Bronchial epithelial cell (primary cell): ENCODE measurements around the gene KCNIP1. TPM values are rescaled to one million over a fixed set of nuclear protein-coding genes. Genes with fewer than 3 reads are reported as not detected.

Source experiments
- DNase-seq: peaks from one replicate; pipeline ENCODE4 v3.0.0-alpha.2; 2010; ENCODE audit warnings: low read depth
- FAIRE-seq: peaks from 2 replicates; lab custom pipeline; 2011; peaks lifted over from hg19 to GRCh38; lab: Jason Lieb, UNC
- H3K27me3 ChIP-seq: 2 replicates; pipeline ENCODE4 v1.5.1; 2011; ENCODE audit warnings: low read length; ENCODE audit not compliant: control insufficient read depth, insufficient read depth
- H3K36me3 ChIP-seq: 2 replicates; pipeline ENCODE4 v1.5.1; 2011; ENCODE audit warnings: low read length; ENCODE audit not compliant: control insufficient read depth, insufficient read depth
- H3K4me3 ChIP-seq: 2 replicates; pipeline ENCODE4 v1.5.1; 2011; ENCODE audit warnings: mild to moderate bottlenecking, low read depth, low read length, control low read depth
- total RNA-seq: library from RNA; depleted of rRNA; stranded (reverse); fragments of >200 nt; gene quantifications from 2 replicates; pipeline ENCODE4 v1.2.1, GENCODE V29; 2014
- TF ChIP-seq, protein P1 (sequence below): IDR thresholded peaks from 2 replicates; pipeline ENCODE4 v1.5.1; 2011; ENCODE audit warnings: mild to moderate bottlenecking, moderate library complexity, low read length, control low read depth, inconsistent platforms; ENCODE audit not compliant: insufficient read depth, severe bottlenecking

The KCNIP1 gene
- total RNA-seq, 1 donor from 2014 or later: under 0.01 TPM

- Histone ChIP-seq H3K4me3 (no peak overlapping the region), H3K36me3 (no peaks in the 10 kb centered on the region), H3K27me3 (no peaks in the 10 kb centered on the region)
- FAIRE-seq (no peak), DNase-seq (no peak)
- TF ChIP-seq, protein P1, sequence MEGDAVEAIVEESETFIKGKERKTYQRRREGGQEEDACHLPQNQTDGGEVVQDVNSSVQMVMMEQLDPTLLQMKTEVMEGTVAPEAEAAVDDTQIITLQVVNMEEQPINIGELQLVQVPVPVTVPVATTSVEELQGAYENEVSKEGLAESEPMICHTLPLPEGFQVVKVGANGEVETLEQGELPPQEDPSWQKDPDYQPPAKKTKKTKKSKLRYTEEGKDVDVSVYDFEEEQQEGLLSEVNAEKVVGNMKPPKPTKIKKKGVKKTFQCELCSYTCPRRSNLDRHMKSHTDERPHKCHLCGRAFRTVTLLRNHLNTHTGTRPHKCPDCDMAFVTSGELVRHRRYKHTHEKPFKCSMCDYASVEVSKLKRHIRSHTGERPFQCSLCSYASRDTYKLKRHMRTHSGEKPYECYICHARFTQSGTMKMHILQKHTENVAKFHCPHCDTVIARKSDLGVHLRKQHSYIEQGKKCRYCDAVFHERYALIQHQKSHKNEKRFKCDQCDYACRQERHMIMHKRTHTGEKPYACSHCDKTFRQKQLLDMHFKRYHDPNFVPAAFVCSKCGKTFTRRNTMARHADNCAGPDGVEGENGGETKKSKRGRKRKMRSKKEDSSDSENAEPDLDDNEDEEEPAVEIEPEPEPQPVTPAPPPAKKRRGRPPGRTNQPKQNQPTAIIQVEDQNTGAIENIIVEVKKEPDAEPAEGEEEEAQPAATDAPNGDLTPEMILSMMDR: no peak
These were observed 267.7 kb downstream of the KCNIP1 start for GRCh38 chr5:170771496-170771895.

DNA sequence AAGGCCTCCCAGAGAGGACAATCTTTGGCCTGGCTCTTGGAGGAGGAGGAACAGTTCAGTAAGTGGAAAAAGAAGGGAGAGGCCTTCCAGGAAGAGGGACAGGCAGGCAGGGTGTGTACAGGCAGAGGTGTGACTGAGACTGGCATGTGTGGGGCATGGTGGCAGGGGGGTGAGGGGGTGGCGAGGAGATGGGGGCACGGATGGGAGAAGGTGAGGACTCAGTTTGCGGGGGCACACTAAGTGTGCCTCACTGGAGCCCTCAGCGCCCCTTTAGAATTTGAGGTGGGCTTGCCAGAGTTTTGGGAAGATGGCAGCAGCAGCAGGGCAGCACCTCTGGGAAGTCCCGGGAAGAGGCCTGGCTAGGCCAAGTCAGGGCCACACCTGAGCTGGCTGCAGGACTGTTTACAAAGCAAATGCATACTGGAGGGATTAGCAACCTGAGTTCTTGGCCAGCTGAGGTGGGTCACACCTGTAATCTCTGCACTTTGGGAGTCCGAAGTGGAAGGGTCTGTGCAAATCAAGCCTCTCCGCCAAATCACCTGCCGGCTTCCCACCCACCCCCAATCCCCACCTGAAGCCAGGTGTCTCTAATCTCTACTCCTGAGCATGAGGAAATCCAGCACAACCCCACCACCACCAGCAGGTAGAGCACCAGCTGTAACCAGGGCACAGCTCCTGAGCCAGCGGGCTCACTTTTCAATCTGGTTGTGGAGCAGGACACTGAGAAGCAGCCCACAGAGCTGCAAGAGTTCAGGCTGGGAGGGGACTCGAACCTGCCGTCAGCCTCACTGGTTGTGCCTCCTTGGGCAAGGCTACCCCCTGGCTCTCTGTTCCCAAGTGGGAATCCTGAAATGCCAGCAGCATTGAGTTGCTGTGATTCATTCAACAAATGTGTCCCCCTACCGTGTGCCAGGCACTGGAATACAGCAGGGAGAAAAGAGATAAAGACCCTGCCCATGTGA lies 269.5 kb downstream of the KCNIP1 start:
- H3K27me3 ChIP-seq: no peaks in the 10 kb centered on the region
- no peaks in the 10 kb centered on the region for H3K36me3 ChIP-seq
- no peak for DNase-seq
- no peak overlapping the region for H3K4me3 ChIP-seq
- TF ChIP-seq, protein P1: no peak
- no peak for FAIRE-seq

GRCh38 chr5:170774831-170775230 lies 271.0 kb downstream of the KCNIP1 start:
- DNase-seq: no peak
- no peak for FAIRE-seq
- Histone ChIP-seq H3K4me3 (no peak overlapping the region), H3K36me3 (no peaks in the 10 kb centered on the region), H3K27me3 (no peaks in the 10 kb centered on the region)
- TF ChIP-seq, protein P1: no peak

DNA sequence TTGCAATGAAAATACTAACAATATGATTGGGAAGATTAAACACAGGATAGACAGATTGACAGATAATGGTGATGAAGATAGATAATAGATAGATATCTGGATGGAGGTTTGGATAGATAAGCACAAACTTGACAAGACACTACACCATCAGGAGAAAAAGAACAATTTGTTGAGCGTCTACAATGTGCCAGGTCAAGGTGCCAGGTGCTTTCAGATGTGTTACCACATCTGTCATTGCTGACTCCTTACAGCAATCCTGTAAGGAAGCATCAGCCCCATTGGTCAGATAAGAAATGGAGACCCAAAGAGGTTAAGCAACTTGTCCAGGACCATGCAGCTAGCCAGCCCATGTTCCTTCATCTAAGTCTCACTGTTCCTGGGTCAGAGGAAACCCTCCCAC lies 278.1 kb downstream of the KCNIP1 start:
- DNase-seq (no peak), FAIRE-seq (no peak)
- Histone ChIP-seq H3K27me3 (no peaks in the 10 kb centered on the region), H3K4me3 (no peak overlapping the region), H3K36me3 (no peaks in the 10 kb centered on the region)
- TF ChIP-seq, protein P1: no peak

- H3K36me3 ChIP-seq: no peaks in the 10 kb centered on the region
- TF ChIP-seq, protein P1: no peak
- no peak overlapping the region for H3K4me3 ChIP-seq
- no peak for FAIRE-seq
- no peak for DNase-seq
- no peaks in the 10 kb centered on the region for H3K27me3 ChIP-seq
These were observed 278.6 kb downstream of the KCNIP1 start for GRCh38 chr5:170782438-170782837.
